Measurements from ENCODE around the gene GCLC.
A peak's percentile ranks its signal among the peaks of the same experiment; 100 is the strongest.
"Not testable (repeated sequence)": the region's sequence is repeated elsewhere in the genome, so short reads cannot be mapped to it uniquely, and the experiment has no call there.

The GCLC gene

DNA sequence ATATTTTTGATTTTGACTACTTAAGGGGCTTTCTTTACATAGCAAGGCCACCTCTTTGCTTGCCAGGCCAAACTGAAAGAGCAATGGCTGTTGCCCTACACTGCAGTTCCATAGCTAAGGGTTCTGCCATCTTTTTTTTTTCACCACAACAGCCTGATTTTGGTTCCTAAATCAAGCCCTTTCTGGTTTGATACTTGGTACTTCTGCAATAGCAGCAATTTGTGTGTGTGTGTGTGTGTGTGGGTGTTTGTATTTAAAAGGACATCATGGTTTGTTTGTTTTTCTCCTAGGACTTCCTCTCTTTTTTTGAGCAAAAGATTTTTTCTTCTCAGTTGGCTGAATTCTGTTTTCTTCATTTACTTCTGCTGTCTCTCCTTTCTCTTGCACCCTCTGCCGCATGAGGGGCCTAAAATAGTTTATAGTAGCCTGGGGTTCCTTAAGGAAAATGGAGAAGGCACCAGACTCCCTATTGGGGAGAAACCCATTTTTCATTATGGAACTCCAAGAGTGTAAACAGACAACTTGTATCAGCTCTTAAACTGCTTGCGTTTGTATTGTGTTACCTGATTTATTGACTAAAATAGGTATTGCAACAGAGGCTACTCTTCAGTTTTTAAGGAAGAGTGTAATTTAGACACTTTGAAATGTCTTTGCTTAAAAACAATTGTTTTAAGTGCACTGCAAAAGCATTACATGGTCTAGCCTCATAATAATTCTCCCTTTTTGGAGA is 12.2 kb upstream of the GCLC start:
- DNase-seq (ENCODE audit: low read depth), result no peak

DNA sequence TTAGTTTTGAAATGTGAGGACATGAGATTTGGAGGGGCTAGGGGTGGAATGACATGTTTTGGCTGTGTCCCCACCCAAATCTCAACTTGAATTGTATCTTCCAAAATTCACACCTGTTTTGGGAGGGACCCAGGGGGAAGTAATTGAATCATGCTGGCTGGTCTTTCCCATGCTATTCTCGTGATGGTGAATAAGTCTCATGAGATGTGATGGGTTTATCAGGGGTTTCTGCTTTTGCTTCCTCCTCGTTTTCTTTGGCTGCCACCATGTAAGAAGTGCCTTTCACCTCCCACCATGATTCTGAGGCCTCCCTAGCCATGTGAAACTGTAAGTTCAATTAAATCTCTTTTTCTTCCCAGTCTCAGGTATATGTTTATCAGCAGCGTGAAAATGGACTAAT is 8.7 kb upstream of the GCLC start:
- not testable (repeated sequence) for DNase-seq (ENCODE audit: low read depth)

DNA sequence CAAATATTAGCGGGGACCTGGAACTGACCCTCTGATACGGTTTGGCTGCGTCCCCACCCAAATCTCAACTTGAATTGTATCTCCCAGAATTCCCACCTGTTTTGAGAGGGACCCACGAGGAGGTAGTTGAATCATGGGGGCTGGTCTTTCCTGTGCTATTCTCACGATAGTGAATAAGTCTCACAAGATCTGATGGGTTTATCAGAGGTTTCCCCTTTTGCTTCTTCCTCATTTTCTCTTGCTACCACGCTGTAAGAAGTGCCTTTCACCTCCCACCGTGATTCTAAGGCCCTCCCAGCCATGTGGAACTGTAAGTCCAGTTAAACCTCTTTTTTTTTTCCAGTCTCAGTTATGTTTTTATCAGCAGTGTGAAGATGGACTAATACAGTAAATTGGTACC is 6.8 kb upstream of the GCLC start:
- not testable (repeated sequence) for DNase-seq (ENCODE audit: low read depth)

DNA sequence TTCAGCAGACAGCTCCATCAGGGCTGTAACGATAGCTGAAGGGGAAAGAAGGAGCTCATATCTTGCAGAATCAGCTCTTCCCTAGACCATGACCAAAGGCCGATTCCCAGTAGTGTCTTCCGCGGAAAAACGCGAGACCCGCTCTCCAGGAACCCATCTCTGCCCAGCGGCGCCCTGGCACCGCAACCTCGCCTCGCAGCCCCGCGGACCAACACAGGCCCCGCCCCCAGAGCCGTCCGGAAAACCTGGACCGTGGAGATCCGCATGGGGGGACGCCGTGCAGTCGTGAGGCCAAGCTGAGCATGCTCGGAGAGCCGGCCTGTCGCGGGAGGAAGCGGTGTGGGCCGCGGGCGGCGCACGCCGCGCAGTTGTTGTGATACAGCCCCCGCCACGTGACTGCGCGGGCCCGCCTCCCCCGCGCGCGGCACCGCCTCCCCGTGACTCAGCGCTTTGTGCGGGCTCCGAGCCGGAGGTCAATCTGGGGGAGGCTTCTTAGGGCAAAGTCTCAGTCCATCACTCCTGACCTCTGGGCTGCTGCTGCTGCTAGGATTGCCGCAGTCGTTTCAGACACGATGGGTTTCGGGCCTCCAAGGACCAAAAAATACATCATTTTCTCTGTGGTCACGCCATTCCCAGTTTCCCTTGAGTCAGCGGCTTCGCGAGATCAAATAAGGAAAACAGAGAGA is 3.1 kb upstream of the GCLC start:
- peak; percentile 89 for DNase-seq (ENCODE audit: low read depth)

DNA sequence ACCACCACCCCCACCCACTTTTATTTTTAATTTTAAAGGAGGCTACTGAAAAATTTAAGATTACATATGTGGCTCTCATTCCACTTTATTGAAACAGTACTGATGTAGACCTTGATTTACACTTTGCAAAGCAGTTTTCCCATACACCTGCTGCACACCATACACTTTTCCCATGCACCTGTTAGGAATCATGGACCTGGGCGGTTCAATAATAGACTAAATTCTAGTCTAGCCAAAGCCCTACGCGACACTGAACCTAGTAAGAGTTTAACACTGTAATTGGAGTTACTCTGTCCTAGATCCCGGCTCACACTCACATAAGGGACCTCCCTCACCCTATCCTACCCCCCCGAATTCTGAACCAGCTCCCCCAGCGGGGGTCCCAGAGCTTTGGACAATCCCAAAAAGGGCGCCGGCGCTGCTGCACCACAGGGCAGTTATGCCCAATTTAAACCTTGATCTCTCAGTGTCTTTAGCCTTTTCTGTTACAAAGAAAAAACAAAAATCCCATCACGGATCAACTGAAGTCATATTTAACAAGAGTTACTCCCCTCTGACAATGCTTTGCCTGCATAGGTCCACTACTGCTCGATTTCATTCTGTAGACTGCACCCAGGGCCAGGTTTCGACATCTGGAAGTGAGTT is 2.4 kb upstream of the GCLC start:
- no peak for DNase-seq (ENCODE audit: low read depth)

DNA sequence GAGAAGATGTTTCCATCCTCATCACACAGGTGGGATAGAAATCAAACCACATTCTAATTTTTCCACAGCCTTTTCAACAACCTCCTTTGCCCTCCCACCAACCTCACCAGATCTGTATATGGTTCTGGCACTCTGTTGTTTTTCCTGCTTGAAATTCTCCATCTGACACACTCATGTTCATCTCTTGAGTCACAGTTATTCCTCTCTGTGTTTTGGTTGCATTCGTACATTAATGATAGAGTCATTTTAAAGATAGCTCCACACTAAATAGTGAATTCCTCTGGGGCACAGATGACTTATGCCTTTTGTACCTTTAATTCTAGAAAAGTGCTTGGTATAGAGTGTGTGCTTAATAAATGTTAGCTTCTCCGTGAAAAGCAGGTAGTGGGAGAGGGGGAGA is 1.4 kb upstream of the GCLC start:
- DNase-seq (ENCODE audit: low read depth), result no peak

DNA sequence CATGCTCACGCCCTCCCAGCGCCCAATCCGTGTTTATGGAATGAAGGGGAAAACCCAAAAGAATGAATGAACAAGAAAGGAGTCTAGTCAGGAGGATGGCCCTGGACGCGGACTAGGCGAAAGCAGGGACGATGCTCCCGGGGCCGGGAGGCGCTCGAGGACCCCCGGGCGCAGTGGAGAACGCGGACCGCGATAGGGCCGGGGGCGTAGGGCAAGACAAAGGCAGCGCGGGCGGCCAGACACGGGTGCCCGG is 758 bp downstream of the GCLC start:
- no peak for DNase-seq (ENCODE audit: low read depth)

DNA sequence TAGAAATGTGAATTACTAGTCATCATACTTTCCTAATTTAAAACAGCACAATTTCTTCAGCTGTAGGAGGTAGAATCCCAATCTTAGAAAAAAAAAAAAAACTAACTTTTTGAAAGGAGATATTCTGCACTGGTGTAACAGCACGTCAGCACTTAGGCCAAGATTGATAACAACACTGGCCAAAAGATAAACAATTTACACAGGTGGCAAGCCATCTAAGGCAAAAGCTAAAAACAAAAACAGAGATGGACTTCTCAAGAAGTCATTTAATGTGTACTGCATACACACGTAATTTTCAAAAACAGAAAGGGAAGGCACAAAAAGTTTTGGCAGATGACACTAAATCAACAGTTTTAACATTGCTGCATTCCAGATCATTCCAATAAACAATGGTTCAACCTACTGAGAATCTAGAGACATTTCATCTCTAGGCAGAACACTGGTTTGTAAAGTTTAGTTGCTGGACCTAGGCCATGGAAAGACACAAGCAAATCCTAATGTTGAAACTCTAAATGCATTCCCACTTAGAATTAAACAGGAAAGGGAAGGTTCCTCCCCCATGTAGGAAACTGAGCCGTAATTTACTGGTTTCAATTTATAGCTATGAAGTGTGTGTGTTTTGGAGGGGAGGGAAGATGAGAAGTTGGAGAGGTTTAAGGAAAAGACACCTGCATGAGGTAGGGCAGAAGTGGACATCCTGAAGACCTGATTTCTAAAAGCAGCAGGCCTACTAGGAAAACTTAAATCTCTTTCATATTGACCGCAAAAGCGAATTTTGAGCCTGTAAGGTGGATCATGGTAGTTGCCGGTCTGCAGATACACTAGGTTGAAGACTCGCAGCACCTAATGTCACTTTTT is 1.3 kb downstream of the GCLC start:
- no peak for DNase-seq (ENCODE audit: low read depth)

DNA sequence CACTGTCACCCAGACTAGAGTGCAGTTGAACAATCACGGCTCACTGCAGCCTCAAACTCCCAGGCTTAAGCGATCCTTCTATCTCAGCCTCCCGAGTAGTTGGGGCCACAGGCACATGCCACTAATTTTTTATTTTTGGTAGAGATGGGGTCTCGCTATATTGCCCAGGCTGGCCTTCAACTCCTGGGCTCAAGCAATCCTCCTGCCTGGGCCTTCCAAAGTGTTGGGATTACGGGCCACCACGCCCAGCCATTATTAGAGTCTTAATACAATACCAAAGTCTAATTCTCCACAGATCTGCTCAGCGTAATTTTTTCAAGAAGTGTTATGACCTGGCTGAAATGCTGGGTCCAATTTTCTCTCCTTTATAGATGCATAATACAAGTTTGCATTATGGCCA is 3.0 kb downstream of the GCLC start:
- no peak for DNase-seq (ENCODE audit: low read depth)

DNA sequence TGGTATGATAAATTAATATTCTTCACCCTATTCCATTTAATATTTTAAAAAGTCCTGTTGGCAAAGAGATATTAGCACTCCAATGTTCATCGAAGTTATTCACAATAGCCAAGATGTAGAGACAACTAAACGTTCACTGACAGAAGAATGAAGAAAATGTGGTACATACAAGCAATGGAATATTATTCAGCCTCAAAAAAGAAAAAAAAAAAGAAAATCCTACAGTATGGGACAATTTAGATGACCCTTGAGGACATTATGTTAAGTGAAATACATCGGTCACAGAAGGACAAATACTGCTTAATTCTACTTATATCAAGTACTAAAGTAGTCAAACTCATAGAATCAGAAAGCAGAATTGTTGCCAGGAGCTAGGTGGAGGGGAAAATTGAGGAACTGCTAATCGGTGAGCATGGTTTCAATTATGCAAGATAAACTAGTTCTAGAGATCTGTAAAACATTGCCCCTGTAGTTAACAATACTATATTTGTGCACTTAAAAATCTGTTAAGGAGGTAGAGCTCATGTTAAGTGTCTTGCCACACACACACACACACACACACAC is 4.7 kb downstream of the GCLC start:
- no peak for DNase-seq (ENCODE audit: low read depth)

DNA sequence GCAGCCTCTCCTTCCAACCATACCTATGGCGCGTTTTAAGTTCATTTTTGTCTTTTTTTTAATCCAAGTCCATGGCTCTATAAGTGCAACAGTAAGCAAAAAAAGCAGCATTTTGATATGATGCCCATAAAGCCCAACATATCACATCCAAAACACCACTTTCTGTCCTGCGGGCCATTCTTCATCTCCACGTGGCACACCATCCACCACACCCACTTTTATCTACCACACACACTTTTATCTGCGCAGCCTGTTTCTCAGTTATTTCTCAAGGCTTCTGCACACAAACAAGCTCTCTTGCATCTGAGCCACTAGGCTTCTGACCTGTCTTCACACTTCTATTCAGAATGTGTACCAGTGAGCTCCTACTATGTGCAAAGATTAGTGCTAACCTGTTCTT is 5.3 kb downstream of the GCLC start:
- no peak for DNase-seq (ENCODE audit: low read depth)

DNA sequence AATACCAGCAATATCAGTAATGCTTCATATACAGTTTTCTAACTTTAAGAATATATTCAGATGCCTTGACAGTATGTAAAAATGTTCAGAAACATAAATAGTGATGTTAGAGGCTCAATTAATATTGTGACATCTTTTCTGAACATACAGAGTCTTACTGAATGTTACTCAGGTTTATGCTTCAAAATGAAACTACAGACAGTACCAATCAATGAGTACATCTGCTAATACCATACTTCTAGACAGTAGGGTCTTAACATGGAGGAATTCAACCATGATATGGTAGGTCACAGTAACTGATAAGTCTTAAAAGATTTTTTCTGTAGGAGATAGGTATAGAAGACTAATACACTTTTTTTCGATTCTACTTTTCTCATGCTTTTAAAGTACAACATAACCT is 8.3 kb downstream of the GCLC start:
- no peak for DNase-seq (ENCODE audit: low read depth)

DNA sequence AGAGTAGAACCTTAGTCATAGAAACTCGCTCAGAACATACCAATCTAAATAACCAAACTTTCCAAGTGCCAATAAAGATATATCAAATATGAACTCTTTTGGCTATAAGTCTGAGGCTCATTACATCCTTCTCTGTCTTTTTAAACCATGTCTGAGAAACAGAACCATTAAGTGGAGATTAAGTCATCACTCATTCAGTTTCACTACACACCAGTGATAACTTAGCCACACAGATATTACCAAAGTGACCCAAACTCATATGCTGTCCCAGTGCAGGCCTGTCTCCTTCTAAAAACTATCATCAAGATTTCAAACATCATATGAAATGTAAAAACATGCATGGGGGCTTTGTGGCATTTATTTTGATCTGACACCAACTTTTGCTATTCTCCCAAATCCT is 12.0 kb downstream of the GCLC start:
- no peak for DNase-seq (ENCODE audit: low read depth)

DNA sequence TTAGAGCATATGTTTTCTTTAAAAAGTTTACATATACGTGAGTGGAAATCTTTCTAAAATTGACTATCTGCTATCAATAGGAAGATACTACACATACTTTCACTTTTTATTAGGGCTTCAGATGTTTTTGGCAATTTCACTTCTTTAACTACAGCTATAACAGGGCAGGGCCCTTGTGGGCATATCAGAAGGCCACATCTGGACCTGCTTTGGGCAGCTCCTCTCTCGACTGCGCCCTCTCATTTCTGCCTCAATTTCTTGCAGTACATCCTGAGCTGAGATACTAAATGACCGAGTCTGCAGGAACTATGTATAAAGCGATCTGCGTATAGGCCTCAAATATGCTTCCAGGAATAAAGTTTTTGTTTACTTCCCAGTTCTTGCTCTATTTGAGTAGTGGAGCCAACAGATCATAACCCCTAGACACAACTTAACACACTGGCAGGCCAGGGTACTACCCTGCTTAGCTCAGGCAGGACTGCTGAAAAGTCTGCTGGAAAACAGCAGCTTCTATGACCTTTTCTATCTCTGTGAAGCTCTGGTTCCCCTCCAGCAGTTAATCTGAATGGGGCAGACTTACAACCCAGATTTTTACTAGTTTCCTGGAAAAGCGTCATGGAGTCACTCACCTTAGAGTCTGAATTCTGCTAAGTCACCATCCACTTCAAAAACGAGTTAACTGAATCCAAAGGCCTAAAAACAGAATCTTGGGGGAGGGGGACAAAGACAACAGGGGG is 12.7 kb downstream of the GCLC start:
- no peak for DNase-seq (ENCODE audit: low read depth)

DNA sequence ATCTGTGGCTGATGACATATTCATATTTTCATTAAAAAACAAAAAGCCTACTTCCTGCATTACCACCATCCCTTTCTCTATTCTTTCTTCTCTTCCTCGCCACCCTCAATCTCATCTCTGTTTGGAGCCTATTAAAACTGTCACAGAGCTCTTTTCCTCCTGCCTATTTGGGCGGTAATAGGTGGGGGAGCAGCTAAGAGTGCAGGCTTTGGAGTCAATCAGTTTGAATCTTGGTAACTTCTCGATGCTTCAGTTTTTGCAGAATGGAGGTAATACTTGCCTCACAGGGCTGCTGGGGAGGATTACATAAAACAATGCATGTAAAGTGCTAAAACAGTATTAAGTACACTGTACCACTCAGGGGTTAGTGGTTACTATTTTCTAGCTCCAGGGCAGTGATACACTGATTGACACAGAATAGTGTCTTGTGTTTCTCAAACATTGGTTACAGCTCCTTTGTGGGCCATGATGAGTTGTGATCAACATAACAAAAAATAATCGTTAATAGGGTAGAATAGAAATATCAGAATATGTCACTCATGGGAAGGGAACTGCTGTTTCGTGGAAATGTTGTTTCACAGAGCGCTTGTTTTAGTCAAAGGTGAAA is 14.0 kb downstream of the GCLC start:
- no peak for DNase-seq (ENCODE audit: low read depth)

DNA sequence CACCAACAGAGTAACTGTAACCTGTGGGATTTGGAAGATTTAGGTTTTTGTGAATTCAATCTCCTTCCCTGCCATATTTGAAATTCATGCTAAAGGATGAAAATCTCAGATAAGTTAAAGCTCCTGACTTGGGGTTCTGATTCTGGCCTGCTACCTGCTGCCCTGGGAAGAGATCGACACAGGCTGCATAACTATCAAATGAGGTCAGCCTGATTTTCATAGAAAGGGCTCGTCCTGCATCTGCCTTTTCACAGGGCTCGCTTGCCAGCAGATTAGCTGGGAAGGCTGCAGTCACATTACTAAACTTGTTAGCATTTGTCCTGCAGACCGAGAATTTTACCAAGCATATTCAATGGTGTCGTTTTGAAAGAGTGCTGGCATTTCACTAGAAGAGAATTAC is 14.6 kb downstream of the GCLC start:
- DNase-seq (ENCODE audit: low read depth), result no peak

DNA sequence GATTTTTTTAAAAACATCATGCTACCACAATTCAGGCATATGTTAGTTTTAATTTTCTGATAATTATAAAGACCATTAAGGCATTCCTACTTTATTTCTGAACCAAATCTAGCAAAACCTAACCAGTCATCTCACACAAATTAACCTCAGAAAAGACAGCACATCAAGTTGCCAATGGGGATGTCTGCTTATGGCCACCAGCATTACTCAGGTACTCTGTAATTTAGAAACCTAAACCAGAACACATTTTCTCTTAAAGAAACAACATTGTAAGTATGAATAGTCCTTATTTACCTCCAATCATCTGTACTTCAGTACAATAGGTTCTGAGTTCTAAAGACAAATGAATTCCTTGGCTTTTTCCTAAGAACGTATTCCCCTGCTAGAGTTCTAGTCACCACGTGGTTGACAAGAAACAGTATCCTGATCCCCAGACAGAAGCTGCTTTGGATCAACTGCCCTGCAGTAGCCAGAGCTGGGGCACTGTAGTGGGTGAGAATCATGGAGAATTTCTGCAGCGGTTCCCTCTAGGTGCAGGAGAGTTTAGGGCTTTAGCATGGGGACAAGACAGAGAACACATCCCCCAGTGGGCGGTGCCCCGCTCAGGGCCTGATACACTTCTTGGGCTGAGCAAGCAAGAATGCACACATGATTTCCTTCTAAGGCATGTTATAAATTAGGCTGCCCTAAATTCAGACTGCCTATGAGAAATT is 15.4 kb downstream of the GCLC start:
- no peak for DNase-seq (ENCODE audit: low read depth)

DNA sequence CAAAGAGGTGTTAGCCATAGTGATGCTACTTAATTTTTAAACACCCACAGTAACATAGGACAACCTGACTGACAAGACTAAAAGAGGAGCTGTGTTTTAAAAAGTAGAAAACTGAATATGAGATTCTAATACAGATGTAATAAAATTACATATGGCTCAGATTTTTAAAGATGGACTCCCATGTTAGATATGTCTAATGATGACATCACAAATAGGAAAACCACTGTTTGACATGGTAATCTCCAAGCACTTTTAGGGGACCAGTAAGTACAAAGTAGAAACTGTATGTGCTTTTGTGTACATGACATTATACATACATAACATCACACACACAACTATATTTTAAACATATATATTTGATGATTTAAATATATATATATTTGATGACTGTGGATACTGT is 16.8 kb downstream of the GCLC start:
- DNase-seq (ENCODE audit: low read depth), result no peak

DNA sequence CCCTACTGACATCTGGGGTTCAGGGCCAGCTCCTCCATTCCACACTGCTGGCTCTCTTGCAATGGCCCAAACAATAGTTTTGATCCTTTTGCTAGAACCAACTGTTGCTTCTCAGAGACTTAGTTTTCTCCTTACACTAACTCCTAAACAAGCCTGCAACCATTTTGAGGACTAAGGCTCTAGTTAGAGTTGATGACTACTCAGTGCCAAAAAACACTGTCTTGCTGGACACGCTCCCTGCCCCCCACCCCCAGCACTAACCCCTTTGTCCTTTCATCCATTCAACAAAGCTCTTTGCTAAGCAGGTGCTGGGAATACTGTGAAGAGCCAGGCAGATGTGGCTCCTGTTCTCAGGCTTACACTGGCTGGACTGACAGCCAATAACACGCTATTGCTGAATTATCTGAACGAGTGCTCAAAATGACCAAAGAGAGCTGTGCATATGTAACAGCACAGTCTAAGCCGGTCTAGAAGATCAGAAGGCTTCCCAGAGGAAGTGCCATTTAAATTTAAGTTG is 17.6 kb downstream of the GCLC start:
- no peak for DNase-seq (ENCODE audit: low read depth)

DNA sequence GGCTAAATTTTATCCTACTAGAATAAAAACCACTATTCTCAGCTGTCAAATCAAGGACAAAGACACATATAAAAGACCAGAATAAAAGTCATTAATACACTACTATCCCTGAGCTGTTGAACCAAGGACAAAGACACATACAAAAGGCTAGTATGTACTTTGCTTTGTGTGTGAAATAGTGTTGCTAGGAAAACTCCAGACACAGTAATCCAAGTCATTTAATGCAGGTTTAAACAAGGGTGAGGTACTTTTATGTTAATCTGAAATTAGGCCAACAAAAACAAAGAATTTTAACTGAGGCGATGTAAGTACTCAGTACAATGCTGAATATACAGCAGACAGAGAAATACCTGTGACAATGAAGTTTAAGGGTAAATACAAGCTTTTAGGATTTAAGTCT is 18.9 kb downstream of the GCLC start:
- DNase-seq (ENCODE audit: low read depth), result no peak

DNA sequence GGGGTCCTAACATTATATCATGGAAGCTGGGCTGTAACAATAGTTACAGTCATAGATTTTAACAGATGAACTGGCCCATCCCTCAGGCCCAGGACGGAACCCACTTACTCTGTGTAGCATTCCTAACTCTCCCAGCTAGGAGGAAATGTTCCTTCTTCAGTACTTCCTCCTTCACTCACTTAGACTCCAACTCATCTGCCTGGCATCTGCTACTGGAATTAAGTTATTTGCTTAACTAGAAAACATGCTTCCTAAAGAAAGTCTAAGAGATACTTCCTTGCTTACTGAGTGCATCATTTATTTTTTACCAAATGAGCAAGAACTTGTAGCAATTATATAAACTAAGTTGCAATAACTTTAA is 20.5 kb downstream of the GCLC start:
- no peak for DNase-seq (ENCODE audit: low read depth)

Data from stimulated activated CD8-positive, alpha-beta memory T cell treated with anti-CD3 and anti-CD28 coated beads, Interleukin-7, amount 100 ng/mL, for 24 hours (primary cell).